Measurements from ENCODE around the gene WDR3. TPM values are rescaled to one million over a fixed set of nuclear protein-coding genes. Genes with fewer than 3 reads are reported as not detected.
A peak's percentile ranks its signal among the peaks of the same experiment; 100 is the strongest.

The WDR3 gene
- total and polyA plus RNA-seq, 2 experiments from 2014 or later, result 20.5 to 28.7 TPM

GRCh38 chr1:117942293-117942692 is 12.8 kb downstream of the WDR3 start:
- Histone ChIP-seq H2AFZ (no peak overlapping the region), H3F3A (ENCODE audit: insufficient read depth) (0 out of 2 replicates have a peak, but pooled peaks cover 8% of the 10 kb centered on the region), H3K79me2 (ENCODE audit: insufficient read depth) (no peaks in the 10 kb centered on the region), H3K9ac (no peak overlapping the region), H3K27ac (peak overlapping the region; percentile 10), H3K4me3 (no peak overlapping the region), H3K36me3 (ENCODE audit: low read depth) (peaks cover 64% of the 10 kb centered on the region), H3K9me2 (ENCODE audit: insufficient read depth) (no peaks in the 10 kb centered on the region), H3K4me2 (ENCODE audit: unreplicated experiment) (no peak overlapping the region), H3K27me3 (replicated peaks; ENCODE audit: insufficient read depth) (no peaks in the 10 kb centered on the region), H4K20me1 (ENCODE audit: insufficient read depth) (no peaks in the 10 kb centered on the region), H3K9me3 (ENCODE audit: low read depth) (no peaks in the 10 kb centered on the region), H3K4me1 (ENCODE audit: insufficient read depth) (0 out of 2 replicates have a peak, but pooled peaks cover 6% of the 10 kb centered on the region)
- no peak for TF ChIP-seq EZH2phosphoT487 (IDR thresholded peaks at IDR 0.05; ENCODE audit: insufficient read depth, low read depth)
- no peak for TF ChIP-seq EZH2 (IDR thresholded peaks at IDR 0.05; ENCODE audit: insufficient read depth, poor library complexity, severe bottlenecking)
- peak; percentile 57 for DNase-seq
- in situ Hi-C loops (cut with MboI), result no loop called here
- WGBS, 2 experiments (ENCODE audit: low coverage in 1 of 2, low lambda C conversion rate in 2 of 2, missing lambda C conversion rate in 2 of 2), result 93 to 97% methylated on average over 2 of the region's 2 CpGs

- Histone ChIP-seq H3K79me2 (ENCODE audit: insufficient read depth) (no peaks in the 10 kb centered on the region), H3K4me1 (ENCODE audit: insufficient read depth) (no peaks in the 10 kb centered on the region), H3K36me3 (ENCODE audit: low read depth) (peaks cover 76% of the 10 kb centered on the region), H3K9me3 (ENCODE audit: low read depth) (no peaks in the 10 kb centered on the region), H3K27me3 (replicated peaks; ENCODE audit: insufficient read depth) (no peaks in the 10 kb centered on the region), H2AFZ (no peak overlapping the region), H3K4me3 (no peak overlapping the region), H4K20me1 (ENCODE audit: insufficient read depth) (no peaks in the 10 kb centered on the region), H3K9me2 (ENCODE audit: insufficient read depth) (no peaks in the 10 kb centered on the region), H3K9ac (no peak overlapping the region), H3F3A (ENCODE audit: insufficient read depth) (no peaks in the 10 kb centered on the region), H3K4me2 (ENCODE audit: unreplicated experiment) (no peak overlapping the region), H3K27ac (no peak overlapping the region)
- in situ Hi-C loops (cut with MboI), result no loop called here
- TF ChIP-seq EZH2phosphoT487 (IDR thresholded peaks at IDR 0.05; ENCODE audit: insufficient read depth, low read depth), result no peak
- no peak for TF ChIP-seq EZH2 (IDR thresholded peaks at IDR 0.05; ENCODE audit: insufficient read depth, poor library complexity, severe bottlenecking)
- 64 to 67% methylated on average over 1 of the region's 1 CpG for WGBS, 2 experiments (ENCODE audit: low coverage in 1 of 2, low lambda C conversion rate in 2 of 2, missing lambda C conversion rate in 2 of 2)
- no peak for DNase-seq
Measured at GRCh38 chr1:117952386-117952785, 22.8 kb downstream of the WDR3 start.

GRCh38 chr1:117959364-117959763 is 29.8 kb downstream of the WDR3 start:
- Histone ChIP-seq H3K27me3 (replicated peaks; ENCODE audit: insufficient read depth) (no peaks in the 10 kb centered on the region), H4K20me1 (ENCODE audit: insufficient read depth) (no peaks in the 10 kb centered on the region), H3K4me2 (ENCODE audit: unreplicated experiment) (no peak overlapping the region), H3K4me1 (ENCODE audit: insufficient read depth) (no peaks in the 10 kb centered on the region), H3K36me3 (ENCODE audit: low read depth) (peaks cover 57% of the 10 kb centered on the region), H3K27ac (no peak overlapping the region), H3K9me3 (ENCODE audit: low read depth) (no peaks in the 10 kb centered on the region), H2AFZ (no peak overlapping the region), H3K9me2 (ENCODE audit: insufficient read depth) (no peaks in the 10 kb centered on the region), H3F3A (ENCODE audit: insufficient read depth) (no peaks in the 10 kb centered on the region), H3K79me2 (ENCODE audit: insufficient read depth) (no peaks in the 10 kb centered on the region), H3K9ac (no peak overlapping the region), H3K4me3 (no peak overlapping the region)
- WGBS, 2 experiments (ENCODE audit: low coverage in 1 of 2, low lambda C conversion rate in 2 of 2, missing lambda C conversion rate in 2 of 2), result 80 to 86% methylated on average over 3 of the region's 3 CpGs
- no peak for DNase-seq
- in situ Hi-C loops (cut with MboI), result no loop called here
- TF ChIP-seq EZH2 (IDR thresholded peaks at IDR 0.05; ENCODE audit: insufficient read depth, poor library complexity, severe bottlenecking) (no peak), EZH2phosphoT487 (IDR thresholded peaks at IDR 0.05; ENCODE audit: insufficient read depth, low read depth) (no peak)

- in situ Hi-C loops (cut with MboI), result no loop called here
- Histone ChIP-seq H3F3A (ENCODE audit: insufficient read depth) (0 out of 2 replicates have a peak, but pooled peaks cover 5% of the 10 kb centered on the region), H3K36me3 (ENCODE audit: low read depth) (peaks cover 18% of the 10 kb centered on the region), H3K9me2 (ENCODE audit: insufficient read depth) (no peaks in the 10 kb centered on the region), H3K4me2 (ENCODE audit: unreplicated experiment) (no peak overlapping the region), H3K9me3 (ENCODE audit: low read depth) (no peaks in the 10 kb centered on the region), H3K79me2 (ENCODE audit: insufficient read depth) (no peaks in the 10 kb centered on the region), H3K9ac (no peak overlapping the region), H2AFZ (no peak overlapping the region), H3K4me1 (ENCODE audit: insufficient read depth) (no peaks in the 10 kb centered on the region), H4K20me1 (ENCODE audit: insufficient read depth) (no peaks in the 10 kb centered on the region), H3K27me3 (replicated peaks; ENCODE audit: insufficient read depth) (no peaks in the 10 kb centered on the region), H3K4me3 (no peak overlapping the region), H3K27ac (no peak overlapping the region)
- peak; percentile 15 for DNase-seq
- TF ChIP-seq EZH2phosphoT487 (IDR thresholded peaks at IDR 0.05; ENCODE audit: insufficient read depth, low read depth) (no peak), EZH2 (IDR thresholded peaks at IDR 0.05; ENCODE audit: insufficient read depth, poor library complexity, severe bottlenecking) (no peak)
- WGBS, 2 experiments (ENCODE audit: low coverage in 1 of 2, low lambda C conversion rate in 2 of 2, missing lambda C conversion rate in 2 of 2), result 86 to 87% methylated on average over 3 of the region's 3 CpGs
Measured at GRCh38 chr1:117964290-117965038, 34.9 kb downstream of the WDR3 start.
